Measurements from ENCODE around the gene TMEM114.

The TMEM114 gene

GRCh38 chr16:8611886-8612600 lies 21.7 kb upstream of the TMEM114 start:
- DNase-seq (ENCODE audit: low spot score), result no peak

DNA sequence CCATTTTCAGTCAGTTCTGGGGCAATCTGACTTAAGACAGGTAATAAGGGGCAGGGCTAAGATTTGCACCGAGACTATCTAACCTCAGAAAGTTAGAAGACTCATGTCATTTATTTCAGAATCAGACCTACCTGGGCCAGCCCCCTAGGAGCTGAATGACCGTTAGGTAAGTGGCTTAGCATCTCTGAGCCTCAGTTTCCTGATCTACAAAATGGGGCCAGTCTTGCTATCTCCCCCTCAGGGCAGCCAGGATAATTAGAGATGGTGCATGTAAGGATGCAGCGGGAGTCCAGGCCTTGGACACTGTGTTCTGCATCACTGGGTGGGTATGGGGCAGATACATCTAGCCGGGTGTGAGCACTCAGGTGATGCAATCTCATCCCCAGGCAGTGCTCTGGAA lies 20.8 kb upstream of the TMEM114 start:
- DNase-seq (ENCODE audit: low spot score), result no peak

GRCh38 chr16:8607214-8607613 lies 16.9 kb upstream of the TMEM114 start:
- DNase-seq (ENCODE audit: low spot score), result no peak

DNA sequence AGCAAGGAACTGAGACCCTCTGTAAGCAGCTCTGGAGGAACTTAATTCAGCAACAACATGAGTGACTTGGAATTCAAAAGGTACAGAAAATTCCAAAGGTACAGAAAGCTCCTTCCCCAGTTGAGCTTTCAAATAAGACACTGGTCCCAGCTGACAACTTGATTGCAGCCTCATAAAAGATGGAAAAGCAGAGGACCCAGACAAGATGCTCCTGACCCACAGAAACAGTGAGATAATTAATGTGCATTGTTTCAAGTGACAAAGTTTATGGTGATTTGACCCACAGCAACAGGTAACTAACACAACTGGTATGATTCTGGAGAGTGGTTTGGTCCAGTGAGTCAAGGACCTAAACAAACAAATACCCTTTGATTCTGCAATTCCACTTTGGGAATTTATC lies 15.2 kb upstream of the TMEM114 start:
- no peak for DNase-seq (ENCODE audit: low spot score)

DNA sequence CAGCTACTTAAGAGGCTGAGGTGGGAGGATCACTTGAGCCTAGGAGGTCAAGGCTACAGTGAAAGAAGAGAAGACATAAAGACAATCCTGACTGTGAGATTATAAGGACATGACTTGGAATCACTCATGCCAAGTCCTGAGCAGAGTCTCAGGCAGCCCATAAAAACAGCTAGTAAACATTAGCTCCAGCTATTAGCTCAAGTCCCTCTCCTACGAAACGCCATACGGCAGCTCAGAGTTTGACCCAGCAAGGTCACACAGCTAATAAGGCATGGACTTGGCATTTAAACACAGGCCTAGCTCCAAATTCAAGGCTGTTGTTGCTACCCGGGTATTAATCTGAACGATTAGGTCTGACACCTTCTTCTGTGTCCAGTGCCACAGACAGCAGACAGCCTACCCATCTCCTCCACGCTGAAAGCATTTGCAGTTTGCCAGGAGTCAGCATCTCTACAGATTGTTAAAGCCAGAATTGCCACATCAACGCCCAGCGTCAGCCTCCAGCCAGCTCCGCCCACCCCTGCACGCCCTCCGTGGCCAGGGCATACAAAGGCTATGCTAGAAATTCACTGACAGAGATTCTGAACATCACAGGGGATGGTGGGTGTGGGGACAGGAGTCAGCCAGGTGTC lies 9.9 kb upstream of the TMEM114 start:
- no peak for DNase-seq (ENCODE audit: low spot score)

GRCh38 chr16:8596581-8596980 lies 6.3 kb upstream of the TMEM114 start:
- no peak for DNase-seq (ENCODE audit: low spot score)

DNA sequence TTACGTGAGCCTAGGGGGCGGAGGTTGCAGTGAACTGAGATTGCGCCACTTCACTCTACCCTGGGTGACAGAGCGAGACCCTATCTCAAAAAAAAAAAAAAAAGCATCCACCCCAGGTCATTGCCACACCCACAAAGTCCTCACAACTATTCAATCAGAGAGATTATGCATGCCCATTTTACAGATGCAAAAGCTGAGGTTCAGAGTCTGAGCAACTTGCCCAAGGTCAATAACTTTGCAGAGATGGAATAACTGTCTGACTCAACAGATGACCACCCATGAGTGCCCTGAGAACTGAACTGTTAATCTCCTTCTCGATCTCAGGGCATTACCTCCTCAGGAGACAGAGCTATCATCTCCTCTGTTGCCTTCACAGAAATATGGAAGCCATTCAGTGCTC lies 5.5 kb upstream of the TMEM114 start:
- no peak for DNase-seq (ENCODE audit: low spot score)

- DNase-seq (ENCODE audit: low spot score), result no peak
Measured at GRCh38 chr16:8594149-8594666, 3.9 kb upstream of the TMEM114 start.

DNA sequence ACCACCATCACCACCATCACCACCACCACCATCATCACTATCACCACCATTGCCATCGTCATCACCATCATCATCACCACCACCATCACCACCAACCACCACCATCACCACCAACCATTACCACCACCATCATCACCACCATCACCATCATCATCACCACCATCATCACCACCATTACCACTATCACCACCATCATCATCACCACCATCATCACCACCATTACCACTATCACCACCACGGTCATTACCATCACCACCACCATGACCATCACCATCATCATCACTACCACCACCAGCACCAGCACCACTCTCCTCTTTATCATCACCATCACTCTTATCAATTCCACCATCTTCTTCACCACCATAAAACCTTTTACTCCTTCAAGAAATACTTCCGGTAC lies 1.1 kb upstream of the TMEM114 start:
- no peak for DNase-seq (ENCODE audit: low spot score)

DNA sequence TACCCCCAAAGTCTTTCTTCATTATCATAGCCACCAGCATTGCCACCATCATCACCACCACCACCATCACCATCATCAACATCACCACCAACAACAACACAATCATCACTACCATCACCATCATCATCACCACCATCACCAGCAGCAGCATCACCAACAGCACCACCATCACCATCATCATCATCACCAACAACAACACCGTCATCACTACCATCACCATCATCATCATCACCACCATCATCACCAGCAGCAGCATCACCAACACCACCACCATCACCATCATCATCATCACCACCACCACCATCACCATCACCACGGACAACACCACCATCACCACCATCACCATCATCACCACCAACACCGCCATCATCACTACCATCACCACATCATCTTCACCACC lies 500 bp upstream of the TMEM114 start:
- DNase-seq (ENCODE audit: low spot score), result no peak

- DNase-seq (ENCODE audit: low spot score), result no peak
Measured at GRCh38 chr16:8589057-8589899, 1.0 kb downstream of the TMEM114 start.

DNA sequence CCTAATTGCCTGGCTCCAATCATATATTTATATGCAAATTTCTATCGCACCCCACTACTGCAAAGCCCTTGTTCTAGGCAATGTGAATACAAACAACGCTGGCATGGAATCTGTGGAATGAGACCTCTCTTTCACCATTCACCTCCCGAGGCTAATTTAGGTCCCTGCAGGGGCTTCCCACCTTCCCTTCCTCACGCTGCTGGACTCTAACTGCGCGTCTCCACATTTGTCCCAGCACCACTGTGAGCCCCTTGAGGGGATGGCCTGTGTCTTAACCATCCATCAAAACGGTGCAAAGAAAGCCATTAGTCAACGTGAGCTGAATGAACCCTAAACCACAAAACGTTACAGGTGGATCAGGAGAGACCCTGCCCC lies 1.6 kb downstream of the TMEM114 start:
- no peak for DNase-seq (ENCODE audit: low spot score)

GRCh38 chr16:8587065-8587464 lies 3.2 kb downstream of the TMEM114 start:
- DNase-seq (ENCODE audit: low spot score), result no peak

GRCh38 chr16:8585857-8586256 lies 4.5 kb downstream of the TMEM114 start:
- DNase-seq (ENCODE audit: low spot score), result no peak

- no peak for DNase-seq (ENCODE audit: low spot score)
Measured at GRCh38 chr16:8585041-8585440, 5.3 kb downstream of the TMEM114 start.

- DNase-seq (ENCODE audit: low spot score), result no peak
Measured at GRCh38 chr16:8583732-8584131, 6.6 kb downstream of the TMEM114 start.

DNA sequence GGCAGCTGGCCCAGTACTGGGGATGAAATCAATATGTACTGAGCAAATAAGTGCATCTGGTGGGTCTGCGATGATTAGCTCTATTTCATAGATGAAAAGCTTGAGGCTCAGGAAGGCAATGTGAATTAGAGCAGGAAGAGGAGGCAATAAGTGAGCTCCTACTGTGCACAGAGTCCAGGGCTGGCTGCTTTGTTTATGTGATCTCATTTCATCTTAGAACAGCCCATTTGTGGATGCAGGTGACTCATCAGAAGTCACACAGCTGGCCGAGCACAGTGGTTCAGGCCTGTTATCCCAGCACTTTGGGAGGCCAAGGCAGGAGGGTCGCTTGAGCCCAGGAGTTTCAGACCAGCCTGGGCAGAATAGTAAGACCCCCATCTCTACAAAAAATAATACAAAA lies 7.1 kb downstream of the TMEM114 start:
- DNase-seq (ENCODE audit: low spot score), result no peak

GRCh38 chr16:8581831-8582580 lies 8.3 kb downstream of the TMEM114 start:
- DNase-seq (ENCODE audit: low spot score), result no peak

DNA sequence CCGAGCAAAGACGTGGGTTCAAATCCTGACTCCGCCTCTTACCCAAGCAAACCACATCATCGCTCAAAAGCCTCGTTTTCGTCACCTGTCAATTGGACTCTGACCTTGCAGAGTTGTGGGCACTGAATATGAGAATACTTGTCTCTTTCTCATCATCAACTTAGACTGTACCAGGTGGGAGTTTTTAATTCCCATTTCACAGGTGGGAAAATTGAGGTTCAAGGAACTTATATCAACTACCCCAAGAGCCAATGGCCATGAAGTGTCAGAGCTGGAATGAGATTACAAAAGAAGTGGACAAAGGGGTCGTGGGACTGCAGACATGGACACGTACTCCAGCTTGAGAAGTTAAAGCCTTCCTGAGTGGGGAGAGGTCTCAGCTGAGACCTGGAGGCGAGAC lies 10.8 kb downstream of the TMEM114 start:
- no peak for DNase-seq (ENCODE audit: low spot score)

DNA sequence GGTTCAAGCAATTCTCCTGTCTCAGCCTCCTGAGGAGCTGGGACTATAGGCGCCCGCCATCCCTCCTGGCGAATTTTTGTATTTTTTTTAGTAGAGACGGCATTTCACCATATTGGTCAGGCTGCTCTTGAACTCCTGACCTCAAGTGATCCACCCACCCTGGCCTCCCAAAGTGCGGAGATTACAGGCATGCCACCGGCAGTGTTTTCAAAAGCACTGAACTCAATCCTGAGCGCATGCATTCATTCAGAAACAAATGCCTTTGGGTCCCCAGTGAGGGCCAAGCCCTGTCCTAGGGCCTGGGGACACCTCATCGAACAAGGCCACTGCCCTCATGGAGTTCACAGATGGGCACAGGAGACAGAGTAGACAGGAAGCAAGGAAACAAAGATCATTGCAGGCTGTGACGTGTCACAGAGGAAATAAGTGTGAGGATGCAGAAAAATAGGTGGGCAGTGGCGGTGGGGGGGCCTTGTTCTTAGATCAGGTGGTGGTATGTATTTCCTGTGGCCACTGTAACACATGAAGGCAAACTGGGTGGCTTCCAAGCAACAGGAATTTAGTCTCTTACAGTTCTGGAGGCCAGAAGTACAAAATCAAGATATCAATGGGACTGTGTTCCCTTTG lies 12.5 kb downstream of the TMEM114 start:
- DNase-seq (ENCODE audit: low spot score), result no peak

GRCh38 chr16:8576141-8577004 lies 13.9 kb downstream of the TMEM114 start:
- DNase-seq (ENCODE audit: low spot score), result no peak

All from putamen (tissue), 1 donor.